ENCODE results near the gene CDK13. TPM values are rescaled to one million over a fixed set of nuclear protein-coding genes. Genes with fewer than 3 reads are reported as not detected.
A peak's percentile ranks its signal among the peaks of the same experiment; 100 is the strongest.

Gene CDK13
- total RNA-seq, 1 donor, result 67.3 TPM

DNA sequence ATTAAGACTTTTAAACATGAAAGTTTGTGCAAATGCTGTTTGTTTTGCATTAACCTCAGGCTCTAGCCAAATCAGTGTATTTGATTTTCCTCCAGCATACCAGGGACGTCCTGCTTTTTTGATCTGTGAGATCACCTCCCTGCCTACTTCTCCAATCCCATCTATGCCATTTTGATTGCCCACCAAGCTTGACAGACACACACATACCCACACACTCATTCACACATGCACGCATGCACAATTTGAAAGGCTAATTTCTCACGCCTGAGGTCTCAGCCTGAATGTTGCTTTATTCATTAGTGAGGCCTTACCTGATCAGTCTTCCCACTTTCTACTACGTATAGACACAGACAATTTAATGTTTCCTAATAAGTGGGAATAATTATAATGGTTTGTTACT is 53.5 kb downstream of the CDK13 start:
- no peak for DNase-seq (ENCODE audit: low read depth)
- no peak overlapping the region for H3K4me3 ChIP-seq (ENCODE audit: low read depth, low read length)
- TF ChIP-seq, protein P1, sequence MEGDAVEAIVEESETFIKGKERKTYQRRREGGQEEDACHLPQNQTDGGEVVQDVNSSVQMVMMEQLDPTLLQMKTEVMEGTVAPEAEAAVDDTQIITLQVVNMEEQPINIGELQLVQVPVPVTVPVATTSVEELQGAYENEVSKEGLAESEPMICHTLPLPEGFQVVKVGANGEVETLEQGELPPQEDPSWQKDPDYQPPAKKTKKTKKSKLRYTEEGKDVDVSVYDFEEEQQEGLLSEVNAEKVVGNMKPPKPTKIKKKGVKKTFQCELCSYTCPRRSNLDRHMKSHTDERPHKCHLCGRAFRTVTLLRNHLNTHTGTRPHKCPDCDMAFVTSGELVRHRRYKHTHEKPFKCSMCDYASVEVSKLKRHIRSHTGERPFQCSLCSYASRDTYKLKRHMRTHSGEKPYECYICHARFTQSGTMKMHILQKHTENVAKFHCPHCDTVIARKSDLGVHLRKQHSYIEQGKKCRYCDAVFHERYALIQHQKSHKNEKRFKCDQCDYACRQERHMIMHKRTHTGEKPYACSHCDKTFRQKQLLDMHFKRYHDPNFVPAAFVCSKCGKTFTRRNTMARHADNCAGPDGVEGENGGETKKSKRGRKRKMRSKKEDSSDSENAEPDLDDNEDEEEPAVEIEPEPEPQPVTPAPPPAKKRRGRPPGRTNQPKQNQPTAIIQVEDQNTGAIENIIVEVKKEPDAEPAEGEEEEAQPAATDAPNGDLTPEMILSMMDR (IDR thresholded peaks at IDR 0.05; ENCODE audit: insufficient read depth, low read length), result no peak

DNA sequence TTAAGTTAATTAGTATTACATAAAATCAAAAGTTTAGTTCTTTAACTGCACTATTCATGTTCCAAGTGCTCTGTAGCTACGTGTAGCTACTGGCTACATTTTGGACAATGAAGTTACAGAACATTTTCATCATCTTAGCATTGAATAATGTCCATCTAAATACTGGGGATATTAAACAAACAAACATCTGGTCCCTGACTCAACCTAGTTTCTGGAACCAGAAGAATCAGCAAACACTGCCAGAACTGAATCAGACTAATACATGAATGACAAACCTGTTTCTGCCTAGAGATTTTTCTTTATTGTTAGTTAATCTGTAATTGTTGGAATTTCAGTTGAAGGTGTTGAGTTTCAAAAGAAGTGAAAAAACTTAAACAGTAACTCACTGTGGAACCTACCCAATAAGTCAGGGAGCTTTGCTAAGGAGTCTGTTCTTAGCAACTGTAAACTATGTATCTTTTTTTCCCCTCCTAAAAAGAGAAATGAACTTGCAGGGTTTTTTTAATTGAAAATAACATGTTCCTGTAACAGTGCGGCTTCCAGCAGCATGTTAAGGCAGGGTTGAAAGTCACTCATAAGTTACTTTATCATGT is 58.3 kb downstream of the CDK13 start:
- H3K4me3 ChIP-seq (ENCODE audit: low read depth, low read length), result no peak overlapping the region
- peak; percentile 93 for DNase-seq (ENCODE audit: low read depth)
- TF ChIP-seq, protein P1 (IDR thresholded peaks at IDR 0.05; ENCODE audit: insufficient read depth, low read length), result no peak

DNA sequence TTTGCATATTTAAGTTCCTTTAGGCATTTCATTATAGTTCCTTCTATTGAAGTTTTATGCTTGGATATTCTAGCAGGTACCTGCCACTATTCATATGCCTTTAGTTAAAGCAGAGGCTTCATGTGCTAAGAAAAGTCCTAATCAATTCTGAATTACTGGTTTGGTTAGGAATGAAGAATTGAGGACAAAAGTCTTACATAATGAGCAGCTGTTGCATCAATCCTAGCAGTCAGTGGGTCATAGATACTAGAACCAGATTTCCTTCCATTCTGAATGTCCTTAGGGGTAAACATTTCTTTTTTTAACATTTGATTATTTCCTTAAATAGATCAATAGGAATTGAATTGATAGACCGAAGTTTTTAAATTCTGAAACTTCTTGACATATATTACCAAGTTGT is 59.2 kb downstream of the CDK13 start:
- no peak overlapping the region for H3K4me3 ChIP-seq (ENCODE audit: low read depth, low read length)
- DNase-seq (ENCODE audit: low read depth), result peak; percentile 16
- TF ChIP-seq, protein P1 (IDR thresholded peaks at IDR 0.05; ENCODE audit: insufficient read depth, low read length), result no peak

DNA sequence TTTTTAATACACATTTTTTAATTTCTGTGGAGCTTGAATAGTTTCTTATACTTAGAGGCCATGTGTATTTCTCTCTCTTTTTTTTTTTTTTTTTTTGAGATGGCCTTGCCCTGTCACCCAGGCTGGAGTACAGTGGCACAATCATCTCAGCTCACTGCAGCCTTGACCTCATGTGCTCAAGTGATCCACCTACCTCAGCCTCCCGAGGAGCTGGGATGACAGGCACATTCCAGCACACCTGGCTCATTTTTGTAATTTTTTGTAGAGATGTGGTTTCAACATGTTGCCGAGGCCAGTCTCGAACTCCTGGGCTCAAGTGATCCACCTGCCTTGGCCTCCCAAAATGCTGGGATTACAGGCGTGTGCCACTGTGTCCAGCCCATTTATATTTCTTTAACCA is 64.3 kb downstream of the CDK13 start:
- TF ChIP-seq, protein P1 (IDR thresholded peaks at IDR 0.05; ENCODE audit: insufficient read depth, low read length), result no peak
- DNase-seq (ENCODE audit: low read depth), result no peak
- no peak overlapping the region for H3K4me3 ChIP-seq (ENCODE audit: low read depth, low read length)

DNA sequence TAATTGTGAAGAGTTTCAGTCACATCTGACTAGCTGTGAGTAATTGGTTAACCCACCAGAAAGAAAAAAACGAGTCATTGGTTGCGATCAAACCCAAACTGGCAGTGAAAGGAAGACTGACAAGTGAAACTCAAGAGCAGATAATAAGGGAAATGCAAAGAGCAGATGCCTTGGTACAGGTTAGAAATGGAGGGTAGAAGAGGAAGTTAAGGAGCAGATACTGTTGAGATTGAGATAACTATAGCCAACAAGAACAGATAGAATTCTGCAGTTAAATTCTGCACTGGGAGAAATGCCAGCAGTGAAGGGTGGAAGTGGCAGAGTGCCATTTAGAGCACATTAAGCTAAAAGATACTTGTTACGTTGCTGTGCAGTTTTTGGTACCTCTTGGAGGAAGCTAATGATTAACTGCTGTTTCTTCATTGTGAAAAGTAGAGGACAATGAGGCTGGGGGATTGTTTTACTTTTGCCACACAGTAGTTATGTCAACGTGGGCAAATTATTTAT is 65.8 kb downstream of the CDK13 start:
- DNase-seq (ENCODE audit: low read depth), result peak; percentile 77
- TF ChIP-seq, protein P1 (IDR thresholded peaks at IDR 0.05; ENCODE audit: insufficient read depth, low read length), result no peak
- no peak overlapping the region for H3K4me3 ChIP-seq (ENCODE audit: low read depth, low read length)

DNA sequence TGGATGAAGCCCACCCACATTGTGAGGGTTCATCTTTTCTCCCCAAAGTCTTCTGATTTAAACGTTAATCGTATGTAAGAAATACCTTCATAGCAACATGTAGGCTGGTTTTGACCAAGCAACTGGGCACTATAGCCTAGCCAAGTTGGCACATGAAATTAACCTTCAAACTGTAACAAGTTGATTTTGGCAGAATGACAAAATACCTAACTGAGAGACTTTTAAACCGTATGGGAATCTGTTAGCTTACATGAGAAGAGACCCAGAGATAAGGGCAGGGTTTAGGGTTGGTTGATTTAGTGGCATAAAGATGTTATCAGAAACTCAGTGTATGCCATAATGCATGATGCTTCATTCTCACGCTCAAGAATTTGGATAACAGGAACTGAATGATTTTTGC is 69.5 kb downstream of the CDK13 start:
- TF ChIP-seq, protein P1 (IDR thresholded peaks at IDR 0.05; ENCODE audit: insufficient read depth, low read length), result no peak
- DNase-seq (ENCODE audit: low read depth), result no peak
- H3K4me3 ChIP-seq (ENCODE audit: low read depth, low read length), result no peak overlapping the region

DNA sequence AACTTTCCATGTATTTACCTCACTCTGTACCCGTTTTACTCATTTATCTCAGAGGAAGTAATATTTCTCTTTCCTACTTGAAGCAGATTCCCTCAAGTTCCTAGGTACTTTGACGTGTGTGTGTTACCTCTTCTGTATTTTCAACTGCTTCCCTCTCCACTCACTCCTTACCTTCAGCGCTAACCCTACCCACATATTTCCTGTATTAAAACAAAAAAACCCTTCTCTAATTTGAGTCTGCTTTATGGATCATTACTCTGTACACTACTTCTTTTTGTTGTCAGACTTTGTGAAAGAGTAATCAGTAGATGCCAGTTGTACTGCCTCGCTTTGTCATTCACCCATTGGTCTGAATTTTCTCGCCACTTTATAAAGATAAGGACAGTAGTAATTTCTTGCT is 74.0 kb downstream of the CDK13 start:
- TF ChIP-seq, protein P1 (IDR thresholded peaks at IDR 0.05; ENCODE audit: insufficient read depth, low read length), result no peak
- DNase-seq (ENCODE audit: low read depth), result no peak
- no peak overlapping the region for H3K4me3 ChIP-seq (ENCODE audit: low read depth, low read length)

Measured in fibroblast of the aortic adventitia (primary cell).